ENCODE results near the gene COL6A3. TPM values are rescaled to one million over a fixed set of nuclear protein-coding genes. Genes with fewer than 3 reads are reported as not detected.

The COL6A3 gene
- total and polyA plus RNA-seq, 2 donors (not counting 1 experiment from before 2014, with no cell fraction given), result 0.01 to 0.10 TPM

- no CpG with 5 or more reads among the region's 3 CpGs for WGBS (ENCODE audit: insufficient coverage)
- intact Hi-C loops (cut with micrococcal nuclease), result no loop called here
- no peak overlapping the region for H3K4me3 Mint-ChIP-seq
These were observed 112.4 kb downstream of the COL6A3 start for GRCh38 chr2:237301595-237301994.

GRCh38 chr2:237300739-237301138 is 113.2 kb downstream of the COL6A3 start:
- Histone ChIP-seq H4K20me1 (ENCODE audit: control insufficient read depth, insufficient read depth, low read length, poor library complexity, severe bottlenecking) (no peaks in the 10 kb centered on the region), H2AFZ (ENCODE audit: insufficient read depth, low read depth, low read length, poor library complexity, severe bottlenecking) (no peak overlapping the region), H3K4me1 (ENCODE audit: control insufficient read depth in 2 of 2, insufficient read depth in 2 of 2, low read length in 2 of 2) (no peaks in the 10 kb centered on the region), H3K9me3 (ENCODE audit: control extremely low read depth in 1 of 3, control insufficient read depth in 2 of 3, insufficient read depth in 1 of 3, low read length in 2 of 3) (peaks cover 0 to 7% (median 0%) of the 10 kb centered on the region in 3 donors), H3K27ac (ENCODE audit: low read length in 2 of 2) (no peak overlapping the region), H3K4me2 (replicated peaks; ENCODE audit: low read depth, low read length, poor library complexity, severe bottlenecking) (no peak overlapping the region), H3K4me3 (ENCODE audit: control extremely low read depth in 1 of 5, extremely low read depth in 1 of 5, insufficient read depth in 1 of 5, low read depth in 2 of 5, low read length in 4 of 5) (no peak overlapping the region), H3K27me3 (replicated peaks in 1 of 4; ENCODE audit: control extremely low read depth in 1 of 4, control insufficient read depth in 3 of 4, insufficient read depth in 4 of 4, low read length in 3 of 4) (peaks cover 0 to 2% (median 0%) of the 10 kb centered on the region in 4 experiments), H3K79me2 (ENCODE audit: control insufficient read depth, insufficient read depth, low read length) (no peaks in the 10 kb centered on the region), H3K36me3 (replicated peaks in 1 of 2; ENCODE audit: control extremely low read depth in 1 of 2, control insufficient read depth in 1 of 2, extremely low read depth in 1 of 2, insufficient read depth in 2 of 2, low read length in 1 of 2) (no peaks in the 10 kb centered on the region), H3K9ac (ENCODE audit: low read length) (no peak overlapping the region)
- intact Hi-C loops (cut with micrococcal nuclease), result no loop called here
- H3K9me3 Mint-ChIP-seq (ENCODE audit: insufficient read depth), result peaks cover 5% of the 10 kb centered on the region
- DNase-seq (no peak), ATAC-seq (ENCODE audit: low read depth) (no peak)
- no peak overlapping the region for H3K27ac Mint-ChIP-seq
- ChIA-PET CTCF (no interaction called here), POLR2A (no interaction called here)
- no peaks in the 10 kb centered on the region for H3K27me3 Mint-ChIP-seq
- WGBS (ENCODE audit: insufficient coverage), result 90% methylated on average over 5 of the region's 5 CpGs
- H3K4me1 Mint-ChIP-seq, result no peaks in the 10 kb centered on the region
- no peak for TF ChIP-seq CTCF (IDR thresholded peaks at IDR 0.05)
- TF ChIP-seq EZH2 (IDR thresholded peaks at IDR 0.05; ENCODE audit: borderline replicate concordance, insufficient read depth, low read depth, low read length, poor library complexity, severe bottlenecking), result no peak
- no peak overlapping the region for H3K4me3 Mint-ChIP-seq

More at GRCh38 chr2:237301595-237301994, 112.4 kb downstream of the COL6A3 start:
- H3K9me3 ChIP-seq (ENCODE audit: control extremely low read depth in 1 of 3, control insufficient read depth in 2 of 3, insufficient read depth in 1 of 3, low read length in 2 of 3), result peaks cover 0 to 7% (median 0%) of the 10 kb centered on the region in 3 donors
- no peak overlapping the region for H3K9ac ChIP-seq (ENCODE audit: low read length)
- H3K36me3 ChIP-seq (replicated peaks in 1 of 2; ENCODE audit: control extremely low read depth in 1 of 2, control insufficient read depth in 1 of 2, extremely low read depth in 1 of 2, insufficient read depth in 2 of 2, low read length in 1 of 2), result no peaks in the 10 kb centered on the region
- no peak overlapping the region for H3K4me3 ChIP-seq (ENCODE audit: control extremely low read depth in 1 of 5, extremely low read depth in 1 of 5, insufficient read depth in 1 of 5, low read depth in 2 of 5, low read length in 4 of 5)
- CTCF ChIA-PET, result no interaction called here
- no peaks in the 10 kb centered on the region for H3K4me1 Mint-ChIP-seq
- DNase-seq, result no peak
- peaks cover 5% of the 10 kb centered on the region for H3K9me3 Mint-ChIP-seq (ENCODE audit: insufficient read depth)
- POLR2A ChIA-PET, result no interaction called here
- H3K27me3 Mint-ChIP-seq, result no peaks in the 10 kb centered on the region
- no peak for ATAC-seq (ENCODE audit: low read depth)
- peaks cover 0 to 2% (median 0%) of the 10 kb centered on the region in 4 experiments for H3K27me3 ChIP-seq (replicated peaks in 1 of 4; ENCODE audit: control extremely low read depth in 1 of 4, control insufficient read depth in 3 of 4, insufficient read depth in 4 of 4, low read length in 3 of 4)
- H3K79me2 ChIP-seq (ENCODE audit: control insufficient read depth, insufficient read depth, low read length), result no peaks in the 10 kb centered on the region
- H3K4me2 ChIP-seq (replicated peaks; ENCODE audit: low read depth, low read length, poor library complexity, severe bottlenecking), result no peak overlapping the region
- H4K20me1 ChIP-seq (ENCODE audit: control insufficient read depth, insufficient read depth, low read length, poor library complexity, severe bottlenecking), result no peaks in the 10 kb centered on the region
- no peaks in the 10 kb centered on the region for H3K4me1 ChIP-seq (ENCODE audit: control insufficient read depth in 2 of 2, insufficient read depth in 2 of 2, low read length in 2 of 2)
- no peak overlapping the region for H3K27ac ChIP-seq (ENCODE audit: low read length in 2 of 2)
- no peak overlapping the region for H2AFZ ChIP-seq (ENCODE audit: insufficient read depth, low read depth, low read length, poor library complexity, severe bottlenecking)
- no peak for TF ChIP-seq EZH2 (IDR thresholded peaks at IDR 0.05; ENCODE audit: borderline replicate concordance, insufficient read depth, low read depth, low read length, poor library complexity, severe bottlenecking)
- no peak for TF ChIP-seq CTCF (IDR thresholded peaks at IDR 0.05)
- H3K27ac Mint-ChIP-seq, result no peak overlapping the region
